Measurements from ENCODE around the gene FAM204A.

The FAM204A gene

GRCh38 chr10:118358327-118358726 is 16.2 kb upstream of the FAM204A start:
- Histone ChIP-seq H3F3A (ENCODE audit: control insufficient read depth, insufficient read depth) (no peaks in the 10 kb centered on the region), H3K27me3 (ENCODE audit: control insufficient read depth, low read length) (peaks cover 14% of the 10 kb centered on the region), H3K4me1 (ENCODE audit: control insufficient read depth, low read length) (no peaks in the 10 kb centered on the region), H3K36me3 (ENCODE audit: control insufficient read depth, low read length) (no peaks in the 10 kb centered on the region), H3K4me2 (ENCODE audit: low read length) (no peak overlapping the region), H3K27ac (ENCODE audit: low read depth, low read length) (no peak overlapping the region), H4K20me1 (ENCODE audit: control insufficient read depth, insufficient read depth, low read depth, low read length) (no peaks in the 10 kb centered on the region), H3K79me2 (ENCODE audit: control insufficient read depth, low read length) (no peaks in the 10 kb centered on the region), H3K9me3 (ENCODE audit: control insufficient read depth, insufficient read depth, low read length) (no peaks in the 10 kb centered on the region), H3K4me3 (ENCODE audit: low read length) (no peak overlapping the region), H3K9me2 (replicated peaks; ENCODE audit: control insufficient read depth, low read length) (no peaks in the 10 kb centered on the region)
- no peak for TF ChIP-seq EZH2phosphoT487 (IDR thresholded peaks at IDR 0.05; ENCODE audit: borderline replicate concordance, low read length)
- TF ChIP-seq, protein P1, sequence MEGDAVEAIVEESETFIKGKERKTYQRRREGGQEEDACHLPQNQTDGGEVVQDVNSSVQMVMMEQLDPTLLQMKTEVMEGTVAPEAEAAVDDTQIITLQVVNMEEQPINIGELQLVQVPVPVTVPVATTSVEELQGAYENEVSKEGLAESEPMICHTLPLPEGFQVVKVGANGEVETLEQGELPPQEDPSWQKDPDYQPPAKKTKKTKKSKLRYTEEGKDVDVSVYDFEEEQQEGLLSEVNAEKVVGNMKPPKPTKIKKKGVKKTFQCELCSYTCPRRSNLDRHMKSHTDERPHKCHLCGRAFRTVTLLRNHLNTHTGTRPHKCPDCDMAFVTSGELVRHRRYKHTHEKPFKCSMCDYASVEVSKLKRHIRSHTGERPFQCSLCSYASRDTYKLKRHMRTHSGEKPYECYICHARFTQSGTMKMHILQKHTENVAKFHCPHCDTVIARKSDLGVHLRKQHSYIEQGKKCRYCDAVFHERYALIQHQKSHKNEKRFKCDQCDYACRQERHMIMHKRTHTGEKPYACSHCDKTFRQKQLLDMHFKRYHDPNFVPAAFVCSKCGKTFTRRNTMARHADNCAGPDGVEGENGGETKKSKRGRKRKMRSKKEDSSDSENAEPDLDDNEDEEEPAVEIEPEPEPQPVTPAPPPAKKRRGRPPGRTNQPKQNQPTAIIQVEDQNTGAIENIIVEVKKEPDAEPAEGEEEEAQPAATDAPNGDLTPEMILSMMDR (IDR thresholded peaks at IDR 0.05; ENCODE audit: low read depth, low read length, poor library complexity, severe bottlenecking), result no peak

DNA sequence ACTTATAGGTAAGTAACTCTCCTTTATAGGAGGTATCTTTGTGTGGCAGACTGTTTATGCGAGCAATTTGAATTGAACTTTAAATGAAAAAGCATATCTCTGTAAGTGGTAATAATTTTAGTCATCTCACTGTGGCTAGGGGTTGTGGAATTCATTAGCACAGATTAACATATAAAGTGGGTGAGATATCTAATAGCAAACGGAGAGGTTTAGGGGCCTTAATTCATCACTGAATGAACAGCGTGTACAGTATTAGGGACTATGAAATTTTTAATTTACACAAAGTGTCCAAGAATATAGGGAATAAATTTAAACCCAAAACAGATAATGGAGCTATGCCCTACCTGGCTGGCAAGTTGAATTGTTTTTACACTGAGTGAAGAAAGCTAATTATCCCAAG is 15.7 kb upstream of the FAM204A start:
- Histone ChIP-seq H4K20me1 (ENCODE audit: control insufficient read depth, insufficient read depth, low read depth, low read length) (no peaks in the 10 kb centered on the region), H3K4me3 (ENCODE audit: low read length) (no peak overlapping the region), H3F3A (ENCODE audit: control insufficient read depth, insufficient read depth) (no peaks in the 10 kb centered on the region), H3K79me2 (ENCODE audit: control insufficient read depth, low read length) (no peaks in the 10 kb centered on the region), H3K4me1 (ENCODE audit: control insufficient read depth, low read length) (no peaks in the 10 kb centered on the region), H3K36me3 (ENCODE audit: control insufficient read depth, low read length) (no peaks in the 10 kb centered on the region), H3K9me2 (replicated peaks; ENCODE audit: control insufficient read depth, low read length) (no peaks in the 10 kb centered on the region), H3K27me3 (ENCODE audit: control insufficient read depth, low read length) (peaks cover 14% of the 10 kb centered on the region), H3K9me3 (ENCODE audit: control insufficient read depth, insufficient read depth, low read length) (no peaks in the 10 kb centered on the region), H3K27ac (ENCODE audit: low read depth, low read length) (no peak overlapping the region), H3K4me2 (ENCODE audit: low read length) (no peak overlapping the region)
- TF ChIP-seq, protein P1 (IDR thresholded peaks at IDR 0.05; ENCODE audit: low read depth, low read length, poor library complexity, severe bottlenecking), result no peak
- TF ChIP-seq EZH2phosphoT487 (IDR thresholded peaks at IDR 0.05; ENCODE audit: borderline replicate concordance, low read length), result no peak

GRCh38 chr10:118356628-118357027 is 14.5 kb upstream of the FAM204A start:
- TF ChIP-seq EZH2phosphoT487 (IDR thresholded peaks at IDR 0.05; ENCODE audit: borderline replicate concordance, low read length), result no peak
- TF ChIP-seq, protein P1 (IDR thresholded peaks at IDR 0.05; ENCODE audit: low read depth, low read length, poor library complexity, severe bottlenecking), result no peak
- Histone ChIP-seq H3K4me2 (ENCODE audit: low read length) (no peak overlapping the region), H3K27ac (ENCODE audit: low read depth, low read length) (no peak overlapping the region), H3K4me1 (ENCODE audit: control insufficient read depth, low read length) (no peaks in the 10 kb centered on the region), H4K20me1 (ENCODE audit: control insufficient read depth, insufficient read depth, low read depth, low read length) (no peaks in the 10 kb centered on the region), H3K9me3 (ENCODE audit: control insufficient read depth, insufficient read depth, low read length) (no peaks in the 10 kb centered on the region), H3K36me3 (ENCODE audit: control insufficient read depth, low read length) (no peaks in the 10 kb centered on the region), H3F3A (ENCODE audit: control insufficient read depth, insufficient read depth) (no peaks in the 10 kb centered on the region), H3K4me3 (ENCODE audit: low read length) (no peak overlapping the region), H3K79me2 (ENCODE audit: control insufficient read depth, low read length) (no peaks in the 10 kb centered on the region), H3K27me3 (ENCODE audit: control insufficient read depth, low read length) (peaks cover 14% of the 10 kb centered on the region), H3K9me2 (replicated peaks; ENCODE audit: control insufficient read depth, low read length) (no peaks in the 10 kb centered on the region)

GRCh38 chr10:118355234-118355633 is 13.1 kb upstream of the FAM204A start:
- H3K4me2 ChIP-seq (ENCODE audit: low read length), result no peak overlapping the region
- no peaks in the 10 kb centered on the region for H3K79me2 ChIP-seq (ENCODE audit: control insufficient read depth, low read length)
- no peaks in the 10 kb centered on the region for H3K4me1 ChIP-seq (ENCODE audit: control insufficient read depth, low read length)
- H3K36me3 ChIP-seq (ENCODE audit: control insufficient read depth, low read length), result no peaks in the 10 kb centered on the region
- no peaks in the 10 kb centered on the region for H4K20me1 ChIP-seq (ENCODE audit: control insufficient read depth, insufficient read depth, low read depth, low read length)
- TF ChIP-seq, protein P1 (IDR thresholded peaks at IDR 0.05; ENCODE audit: low read depth, low read length, poor library complexity, severe bottlenecking), result no peak
- TF ChIP-seq EZH2phosphoT487 (IDR thresholded peaks at IDR 0.05; ENCODE audit: borderline replicate concordance, low read length), result no peak
- H3K27me3 ChIP-seq (ENCODE audit: control insufficient read depth, low read length), result peaks cover 10% of the 10 kb centered on the region
- no peaks in the 10 kb centered on the region for H3F3A ChIP-seq (ENCODE audit: control insufficient read depth, insufficient read depth)
- no peaks in the 10 kb centered on the region for H3K9me2 ChIP-seq (replicated peaks; ENCODE audit: control insufficient read depth, low read length)
- H3K27ac ChIP-seq (ENCODE audit: low read depth, low read length), result no peak overlapping the region
- H3K9me3 ChIP-seq (ENCODE audit: control insufficient read depth, insufficient read depth, low read length), result no peaks in the 10 kb centered on the region
- H3K4me3 ChIP-seq (ENCODE audit: low read length), result no peak overlapping the region
